ENCODE measurements around the gene MYOCOS.

Gene MYOCOS

GRCh38 chr1:171622152-171622462 lies at the start of gene MYOCOS:
MYOCOS (plus strand) TSS chr1:171622243; CDS start chr1:171623884, 1,641 bp downstream.
- no peak for DNase-seq (ENCODE audit: low read depth)
- TF ChIP-seq CTCF (IDR thresholded peaks at IDR 0.05; ENCODE audit: control insufficient read depth, insufficient read depth, low read depth, low read length, missing control alignments): no peak

GRCh38 chr1:171576144-171576543 lies 45.9 kb upstream of the MYOCOS start:
- no peak for TF ChIP-seq CTCF (IDR thresholded peaks at IDR 0.05; ENCODE audit: control insufficient read depth, insufficient read depth, low read depth, low read length, missing control alignments)
- no peak for DNase-seq (ENCODE audit: low read depth)
- H3K4me3 ChIP-seq (ENCODE audit: control insufficient read depth, low read depth, low read length): no peak overlapping the region

More at GRCh38 chr1:171622152-171622462, at the start of gene MYOCOS:
- H3K4me3 ChIP-seq (ENCODE audit: control insufficient read depth, low read depth, low read length): no peak within 1 kb of the TSS

GRCh38 chr1:171581226-171581625 lies 40.8 kb upstream of the MYOCOS start:
- H3K4me3 ChIP-seq (ENCODE audit: control insufficient read depth, low read depth, low read length): no peak overlapping the region
- no peak for DNase-seq (ENCODE audit: low read depth)
- no peak for TF ChIP-seq CTCF (IDR thresholded peaks at IDR 0.05; ENCODE audit: control insufficient read depth, insufficient read depth, low read depth, low read length, missing control alignments)

GRCh38 chr1:171581766-171582165 lies 40.3 kb upstream of the MYOCOS start:
- no peak for DNase-seq (ENCODE audit: low read depth)
- no peak overlapping the region for H3K4me3 ChIP-seq (ENCODE audit: control insufficient read depth, low read depth, low read length)
- no peak for TF ChIP-seq CTCF (IDR thresholded peaks at IDR 0.05; ENCODE audit: control insufficient read depth, insufficient read depth, low read depth, low read length, missing control alignments)

GRCh38 chr1:171582589-171582988 lies 39.5 kb upstream of the MYOCOS start:
- no peak overlapping the region for H3K4me3 ChIP-seq (ENCODE audit: control insufficient read depth, low read depth, low read length)
- DNase-seq (ENCODE audit: low read depth): no peak
- TF ChIP-seq CTCF (IDR thresholded peaks at IDR 0.05; ENCODE audit: control insufficient read depth, insufficient read depth, low read depth, low read length, missing control alignments): no peak

GRCh38 chr1:171583591-171584201 lies 38.3 kb upstream of the MYOCOS start:
- no peak for TF ChIP-seq CTCF (IDR thresholded peaks at IDR 0.05; ENCODE audit: control insufficient read depth, insufficient read depth, low read depth, low read length, missing control alignments)
- H3K4me3 ChIP-seq (ENCODE audit: control insufficient read depth, low read depth, low read length): no peak overlapping the region
- DNase-seq (ENCODE audit: low read depth): no peak

GRCh38 chr1:171585715-171586114 lies 36.3 kb upstream of the MYOCOS start:
- no peak for TF ChIP-seq CTCF (IDR thresholded peaks at IDR 0.05; ENCODE audit: control insufficient read depth, insufficient read depth, low read depth, low read length, missing control alignments)
- no peak overlapping the region for H3K4me3 ChIP-seq (ENCODE audit: control insufficient read depth, low read depth, low read length)
- no peak for DNase-seq (ENCODE audit: low read depth)
